HG02571 (cell line): ENCODE results near the gene ITGA1.
"Not testable (repeated sequence)": the region's sequence is repeated elsewhere in the genome, so short reads cannot be mapped to it uniquely, and the experiment has no call there.

ENCODE experiments used
- ATAC-seq: cut with Tn5 transposase; IDR thresholded peaks from one replicate; pipeline ENCODE4 v1.9.1; 2021; ENCODE audit warnings: mild to moderate bottlenecking, moderate library complexity; ENCODE audit not compliant: unreplicated experiment

ITGA1 gene

DNA sequence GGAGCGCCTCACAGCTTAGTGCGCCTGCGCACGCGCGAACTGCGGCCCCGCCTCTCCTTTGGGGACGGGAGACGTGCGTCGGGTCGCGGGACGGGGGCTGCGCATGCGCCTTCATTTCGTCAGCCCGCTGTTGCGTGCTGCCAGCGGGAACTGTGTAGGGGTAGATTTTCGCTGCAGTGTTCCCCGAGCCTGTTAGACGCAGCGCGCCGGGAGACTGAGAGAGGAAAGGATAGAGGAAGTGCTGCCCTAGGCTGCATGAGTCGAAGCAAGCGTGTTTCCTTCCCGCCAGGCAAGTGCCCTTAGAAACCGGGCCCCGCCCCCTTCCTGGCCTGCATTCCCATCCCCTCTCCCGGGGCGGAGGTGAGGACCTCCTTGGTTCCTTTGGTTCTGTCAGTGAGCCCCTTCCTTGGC lies 12.3 kb downstream of the ITGA1 start:
- peak; percentile 79 for ATAC-seq

DNA sequence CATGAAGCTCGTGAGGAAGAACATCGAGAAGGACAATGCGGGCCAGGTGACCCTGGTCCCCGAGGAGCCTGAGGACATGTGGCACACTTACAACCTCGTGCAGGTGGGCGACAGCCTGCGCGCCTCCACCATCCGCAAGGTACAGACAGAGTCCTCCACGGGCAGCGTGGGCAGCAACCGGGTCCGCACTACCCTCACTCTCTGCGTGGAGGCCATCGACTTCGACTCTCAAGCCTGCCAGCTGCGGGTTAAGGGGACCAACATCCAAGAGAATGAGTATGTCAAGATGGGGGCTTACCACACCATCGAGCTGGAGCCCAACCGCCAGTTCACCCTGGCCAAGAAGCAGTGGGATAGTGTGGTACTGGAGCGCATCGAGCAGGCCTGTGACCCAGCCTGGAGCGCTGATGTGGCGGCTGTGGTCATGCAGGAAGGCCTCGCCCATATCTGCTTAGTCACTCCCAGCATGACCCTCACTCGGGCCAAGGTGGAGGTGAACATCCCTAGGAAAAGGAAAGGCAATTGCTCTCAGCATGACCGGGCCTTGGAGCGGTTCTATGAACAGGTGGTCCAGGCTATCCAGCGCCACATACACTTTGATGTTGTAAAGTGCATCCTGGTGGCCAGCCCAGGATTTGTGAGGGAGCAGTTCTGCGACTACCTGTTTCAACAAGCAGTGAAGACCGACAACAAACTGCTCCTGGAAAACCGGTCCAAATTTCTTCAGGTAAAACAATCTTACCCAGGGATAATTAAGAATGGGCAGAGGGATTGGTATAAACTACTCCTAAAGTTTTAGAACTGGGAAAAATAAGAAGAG lies 12.9 kb downstream of the ITGA1 start:
- peak; percentile 43 for ATAC-seq

DNA sequence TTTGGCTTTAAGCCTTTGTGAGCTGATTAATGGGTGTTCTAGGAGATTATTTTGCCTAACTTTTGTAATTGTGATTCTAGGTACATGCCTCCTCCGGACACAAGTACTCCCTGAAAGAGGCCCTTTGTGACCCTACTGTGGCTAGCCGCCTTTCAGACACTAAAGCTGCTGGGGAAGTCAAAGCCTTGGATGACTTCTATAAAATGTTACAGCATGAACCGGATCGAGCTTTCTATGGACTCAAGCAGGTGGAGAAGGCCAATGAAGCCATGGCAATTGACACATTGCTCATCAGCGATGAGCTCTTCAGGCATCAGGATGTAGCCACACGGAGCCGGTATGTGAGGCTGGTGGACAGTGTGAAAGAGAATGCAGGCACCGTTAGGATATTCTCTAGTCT lies 13.6 kb downstream of the ITGA1 start:
- no peak for ATAC-seq

DNA sequence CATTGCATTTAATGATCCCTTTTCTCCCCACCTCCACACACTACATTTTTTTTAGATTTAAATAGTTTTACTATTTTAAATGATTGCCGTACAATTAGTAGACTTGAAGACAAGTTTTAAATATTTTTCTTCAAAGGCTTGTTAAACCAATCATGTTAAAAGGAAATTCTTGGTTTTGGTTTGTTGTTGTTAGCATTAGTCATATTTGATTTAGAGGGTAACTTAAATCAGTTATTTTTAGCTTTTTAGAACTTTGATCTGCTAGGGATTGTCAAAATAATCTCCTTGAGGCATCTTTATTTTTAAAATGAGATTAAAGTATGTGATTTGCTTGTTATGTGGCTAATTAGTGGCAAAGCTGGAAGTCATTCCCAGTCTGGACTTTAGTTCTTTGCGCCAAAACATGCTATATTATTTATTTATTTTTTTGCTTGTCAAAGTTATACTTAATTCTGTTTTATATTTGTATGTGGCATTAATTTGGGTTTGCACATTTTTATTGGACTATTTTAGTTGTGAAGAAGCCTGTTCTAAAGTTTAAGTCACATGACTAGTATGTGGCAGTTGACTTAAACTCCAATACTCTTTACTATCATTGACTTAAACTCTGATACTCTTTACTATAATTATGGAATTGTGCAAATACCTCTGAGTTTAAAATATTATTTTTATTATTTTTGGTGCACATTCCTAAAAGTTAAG lies 14.7 kb downstream of the ITGA1 start:
- ATAC-seq, result no peak

DNA sequence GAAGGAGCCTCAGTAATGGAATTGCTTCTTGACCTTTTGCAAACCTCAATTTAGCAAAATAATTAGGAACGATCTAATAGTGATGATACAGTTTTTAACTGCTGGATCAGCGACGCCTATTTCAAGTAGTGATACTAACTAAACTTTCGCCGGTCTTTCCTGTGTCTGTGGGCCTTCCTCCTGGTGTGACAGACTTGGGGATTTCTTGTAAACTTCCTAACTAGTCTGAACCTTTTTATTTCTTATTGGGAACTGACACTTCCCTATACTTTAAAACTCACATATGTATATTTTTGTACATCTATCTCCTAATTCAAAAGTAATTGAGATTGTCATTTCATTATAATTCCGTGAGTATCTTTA lies 15.2 kb downstream of the ITGA1 start:
- no peak for ATAC-seq

DNA sequence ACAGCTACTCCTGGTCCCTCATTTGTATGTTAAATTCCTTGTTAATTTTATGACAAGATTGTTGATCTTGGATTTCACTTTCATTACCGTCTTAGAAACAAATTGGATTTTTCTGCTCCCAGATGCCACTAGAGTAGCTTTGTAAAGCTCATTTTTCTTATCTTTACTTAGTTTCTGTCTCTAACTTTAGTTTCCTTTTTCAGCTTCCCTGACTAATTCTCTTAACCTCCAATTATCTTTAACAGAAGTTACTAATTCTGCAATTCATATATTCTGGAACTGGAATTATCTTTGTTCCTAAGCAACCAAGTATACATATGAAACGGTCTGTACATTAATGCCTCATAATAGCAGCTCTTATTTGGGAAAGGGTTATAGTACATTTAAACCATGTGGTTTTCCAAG lies 16.7 kb downstream of the ITGA1 start:
- ATAC-seq, result no peak

DNA sequence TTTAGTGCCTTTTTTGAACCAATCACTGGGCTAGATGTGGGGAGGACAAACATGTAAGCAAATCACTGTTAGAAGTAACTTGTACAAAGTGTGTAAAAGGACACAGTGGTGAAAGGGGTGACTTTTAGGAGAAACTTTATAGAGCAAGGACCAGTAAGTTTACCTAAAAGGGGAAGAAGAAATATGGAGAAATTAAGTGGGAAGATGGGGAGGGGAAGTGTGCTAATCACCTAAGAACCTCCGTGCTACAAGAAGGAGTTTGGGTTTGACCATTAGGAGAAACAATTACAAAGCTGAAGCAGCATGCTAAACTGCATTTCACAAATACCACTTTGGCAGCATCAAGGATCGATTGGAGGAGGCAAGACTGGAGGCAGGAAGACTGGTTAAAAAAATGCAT lies 17.3 kb downstream of the ITGA1 start:
- ATAC-seq, result no peak

DNA sequence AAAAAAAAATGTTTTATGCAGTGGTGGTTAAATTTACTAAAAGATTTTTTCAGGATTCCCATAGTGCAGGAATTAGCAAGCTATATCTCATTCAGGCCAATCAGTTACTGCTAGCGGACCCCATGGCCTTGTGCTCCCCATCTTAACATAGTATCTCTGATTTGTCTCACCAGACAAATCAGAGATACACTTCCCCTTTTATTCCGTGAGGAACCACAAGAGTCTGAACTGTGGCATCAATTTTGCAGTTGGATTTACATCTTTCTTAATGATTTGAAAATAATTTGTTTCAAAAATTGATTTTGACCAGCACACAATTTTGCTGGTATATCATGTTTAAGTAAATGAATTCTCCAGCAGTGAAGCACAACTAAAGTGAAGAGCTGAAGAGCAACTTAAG lies 17.9 kb downstream of the ITGA1 start:
- no peak for ATAC-seq

DNA sequence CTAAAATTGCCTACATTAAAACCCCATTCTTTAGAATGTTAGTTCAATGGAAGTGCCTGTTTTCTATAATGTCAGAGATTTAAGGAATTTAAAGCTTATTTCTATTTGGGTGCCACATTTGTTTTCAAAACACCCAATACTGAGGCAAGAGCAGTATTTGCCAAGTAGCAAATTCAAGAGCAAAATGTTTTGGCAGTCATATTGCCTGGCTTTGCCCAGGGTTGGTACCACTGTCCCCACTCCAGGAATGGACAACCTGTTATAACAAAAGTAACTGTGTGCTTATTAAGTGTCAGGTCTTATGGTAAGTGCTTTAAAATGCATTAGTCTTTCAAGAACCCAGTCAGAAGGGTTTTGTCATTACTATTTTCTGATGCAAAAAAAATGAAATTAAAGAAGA lies 19.3 kb downstream of the ITGA1 start:
- ATAC-seq, result no peak

DNA sequence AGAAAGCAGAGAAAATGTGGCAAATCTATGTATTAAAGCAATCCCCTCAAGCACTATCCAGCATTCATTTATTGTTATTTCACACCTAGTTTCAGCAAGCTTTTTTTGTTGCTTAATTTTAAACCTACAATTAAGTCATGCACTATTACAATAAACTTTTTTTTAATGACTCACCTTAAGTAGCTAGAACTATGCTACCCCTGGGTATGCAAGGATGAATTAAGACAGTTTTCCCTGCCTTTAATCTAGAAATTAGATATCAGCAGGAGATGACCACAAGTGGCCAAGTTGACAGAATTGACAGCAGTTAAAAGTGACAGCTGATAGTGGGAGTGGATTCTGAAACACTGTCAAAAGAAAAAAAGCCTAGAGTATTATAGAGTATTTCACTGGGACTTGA lies 20.0 kb downstream of the ITGA1 start:
- ATAC-seq, result no peak

DNA sequence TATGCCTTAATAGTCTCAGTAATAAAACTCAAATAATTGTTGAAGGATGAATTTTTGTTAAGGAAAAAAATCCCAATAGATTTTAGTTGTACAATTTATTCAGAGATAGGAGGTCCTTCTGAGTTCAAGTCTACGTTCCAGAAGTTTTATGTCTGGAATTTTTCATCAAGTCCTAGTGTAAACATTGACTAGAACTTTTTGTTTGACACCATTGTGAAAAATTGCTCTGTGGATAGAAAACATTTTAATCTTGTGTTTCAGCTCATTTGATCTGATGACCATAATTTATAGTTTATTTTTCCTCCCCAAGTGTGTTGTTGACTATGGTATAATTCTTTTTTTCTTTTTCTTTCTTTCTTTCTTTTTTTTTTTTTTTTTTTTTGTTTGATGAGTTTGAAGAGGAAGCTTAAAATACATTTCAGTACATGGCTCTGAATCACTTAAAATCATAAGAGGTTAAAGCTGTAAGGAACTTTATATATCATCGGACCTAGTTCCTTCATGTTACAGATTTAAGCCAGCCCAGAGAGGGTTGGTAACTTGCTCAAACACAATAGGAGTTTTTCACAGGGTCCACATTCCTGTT lies 20.7 kb downstream of the ITGA1 start:
- no peak for ATAC-seq

DNA sequence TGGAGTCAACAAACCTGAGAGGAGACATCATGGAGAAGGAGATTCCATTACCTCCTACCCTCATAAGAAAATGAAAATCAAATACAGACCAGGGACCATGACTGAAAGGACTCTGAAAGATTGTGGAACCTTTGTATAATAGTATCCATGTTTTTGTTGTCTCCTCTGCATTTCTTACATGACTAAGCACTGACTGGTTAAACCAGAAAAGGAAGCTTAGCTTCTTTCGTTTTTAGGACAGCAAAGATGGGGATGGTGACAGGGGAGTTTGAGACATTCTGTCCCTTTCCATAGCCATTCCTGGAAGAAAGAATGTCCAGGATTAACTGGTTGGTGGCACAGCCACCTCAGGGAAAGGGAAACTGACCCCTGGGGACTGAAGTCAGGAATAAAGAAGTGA lies 22.2 kb downstream of the ITGA1 start:
- no peak for ATAC-seq

DNA sequence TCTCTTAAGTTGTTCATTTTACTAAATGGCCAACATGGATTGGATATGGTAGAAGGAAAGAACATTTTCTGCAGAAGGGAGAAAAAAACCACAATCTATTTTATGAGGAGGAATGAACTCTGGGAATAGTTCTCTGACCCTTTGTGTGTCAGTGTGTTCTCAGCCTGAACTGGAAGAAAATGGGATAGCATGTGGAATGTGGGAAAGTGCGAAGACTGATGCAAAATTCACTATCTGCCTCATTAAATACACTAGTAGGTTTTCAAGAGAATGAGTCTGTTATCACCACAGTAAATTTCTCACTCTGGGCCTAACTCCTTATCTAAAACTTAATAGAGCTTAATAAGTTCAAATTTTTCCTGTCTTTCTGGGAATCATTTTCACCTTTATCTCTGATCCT lies 22.7 kb downstream of the ITGA1 start:
- no peak for ATAC-seq

DNA sequence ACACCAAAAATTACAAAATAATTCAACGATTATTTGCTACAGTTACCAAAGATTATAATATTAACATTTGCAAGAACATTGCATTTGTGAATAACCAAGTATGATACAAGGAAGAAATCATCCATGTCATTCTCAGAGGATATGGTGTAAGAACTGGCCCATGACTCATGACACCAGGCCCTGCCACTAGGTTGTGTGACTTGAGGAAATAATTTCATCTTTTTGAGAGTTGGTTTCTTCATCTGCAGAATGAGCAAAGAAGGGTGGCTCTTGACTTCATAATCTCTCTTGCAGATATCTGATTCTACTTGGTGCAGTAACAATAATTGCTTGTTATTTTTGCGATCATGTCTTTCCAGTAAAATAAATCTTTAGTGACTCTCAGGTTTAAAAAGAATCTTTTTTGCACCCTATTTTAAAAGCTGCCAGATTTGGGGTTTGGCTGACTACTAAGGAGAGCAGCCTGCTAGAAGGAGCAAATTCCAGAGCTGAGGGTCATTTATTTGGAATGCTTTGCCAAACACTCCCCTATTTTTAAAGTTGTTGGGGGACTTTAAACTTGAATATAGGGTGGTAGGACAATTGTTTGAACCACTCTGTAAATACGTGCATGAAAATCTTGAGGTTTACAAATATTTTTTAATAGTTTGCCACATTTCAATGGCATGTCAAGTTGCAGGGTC lies 23.5 kb downstream of the ITGA1 start:
- ATAC-seq, result no peak

DNA sequence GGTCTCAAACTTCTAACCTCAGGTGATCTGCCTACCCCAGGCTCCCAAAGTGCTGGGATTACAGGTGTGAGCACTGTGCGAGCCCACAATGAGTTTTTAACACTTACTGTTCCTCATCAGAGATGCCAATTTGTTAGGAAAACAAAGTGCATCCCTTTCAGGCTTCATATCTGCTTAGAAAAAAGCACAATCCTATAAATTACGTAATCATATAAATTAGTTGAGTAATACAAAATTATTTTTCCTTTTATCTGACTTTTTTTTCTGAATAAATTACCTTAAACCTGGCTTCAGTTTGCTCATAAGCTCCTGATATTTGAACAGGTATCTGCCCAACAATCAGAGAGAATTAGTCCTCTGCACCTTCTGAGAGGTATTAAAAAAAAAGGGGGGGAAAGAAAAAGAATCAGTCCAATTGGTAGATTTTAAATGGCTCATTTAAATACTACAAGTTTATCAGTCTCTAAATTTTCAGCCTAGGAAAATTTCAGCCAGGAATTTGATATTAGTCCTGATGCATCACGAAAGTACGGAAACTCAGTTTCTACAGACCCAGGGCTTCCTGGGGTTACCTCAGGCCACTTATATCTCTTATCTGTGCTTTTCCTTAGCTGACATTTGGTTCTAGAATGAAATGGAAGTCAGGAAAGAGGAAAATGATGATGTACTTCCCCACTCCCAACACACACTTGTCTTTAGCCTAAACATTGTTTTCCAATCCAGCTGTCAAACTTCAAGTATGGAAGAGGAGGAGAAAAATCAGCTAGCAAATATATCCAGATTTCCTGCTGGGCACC lies 26.8 kb downstream of the ITGA1 start:
- no peak for ATAC-seq

DNA sequence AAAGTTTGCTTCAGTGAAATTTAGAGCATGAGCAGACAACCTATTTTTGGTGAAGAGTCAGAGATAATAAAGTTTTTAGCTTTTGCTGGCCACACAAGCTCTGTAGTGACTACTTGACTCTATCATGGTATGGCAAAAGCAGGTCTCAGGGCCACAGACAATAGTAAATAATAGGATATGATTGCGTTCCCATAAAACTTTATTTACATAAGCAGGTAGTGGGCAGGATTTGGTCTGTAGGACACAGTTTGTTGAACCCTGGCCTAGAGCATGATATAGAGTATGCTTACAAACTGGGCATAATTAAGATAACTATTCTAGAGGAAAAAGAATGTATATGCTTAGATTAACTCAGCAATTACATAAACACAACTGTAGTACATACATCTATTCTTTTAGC lies 30.1 kb downstream of the ITGA1 start:
- ATAC-seq, result no peak

DNA sequence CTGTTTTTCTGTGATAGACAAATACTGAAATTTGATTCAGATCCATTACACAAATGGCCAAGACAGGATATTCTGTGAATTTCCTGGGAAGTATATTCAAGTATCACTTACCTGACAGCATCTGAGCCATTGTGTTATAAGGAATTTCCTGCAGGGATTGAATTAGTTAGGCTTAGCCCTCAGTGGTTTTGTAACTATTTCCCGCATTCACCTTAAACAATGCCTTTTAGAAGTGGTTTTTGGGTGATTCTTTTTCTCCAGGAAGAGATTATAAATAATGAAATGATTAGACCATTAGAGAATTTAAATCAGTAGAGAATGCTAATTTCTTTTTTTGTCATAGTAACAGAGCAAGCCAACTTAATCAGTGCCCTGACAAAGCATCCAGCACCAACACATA lies 30.6 kb downstream of the ITGA1 start:
- no peak for ATAC-seq

DNA sequence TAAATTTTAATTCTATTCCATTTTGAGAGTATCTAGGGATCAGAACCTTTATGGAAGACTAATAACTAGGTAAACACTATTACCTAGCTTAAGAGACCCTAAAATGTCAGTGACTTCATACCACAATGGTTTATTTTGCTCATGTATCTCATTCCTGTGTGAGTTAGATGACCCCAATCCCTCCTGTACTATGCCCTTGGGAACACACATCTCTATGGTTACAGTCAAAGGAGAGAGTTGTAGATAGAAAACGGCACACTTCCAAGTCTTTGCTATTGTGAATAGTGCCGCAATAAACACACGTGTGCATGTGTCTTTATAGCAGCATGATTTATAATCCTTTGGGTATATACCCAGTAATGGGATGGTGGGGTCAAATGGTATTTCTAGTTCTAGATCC lies 31.1 kb downstream of the ITGA1 start:
- ATAC-seq, result not testable (repeated sequence)

DNA sequence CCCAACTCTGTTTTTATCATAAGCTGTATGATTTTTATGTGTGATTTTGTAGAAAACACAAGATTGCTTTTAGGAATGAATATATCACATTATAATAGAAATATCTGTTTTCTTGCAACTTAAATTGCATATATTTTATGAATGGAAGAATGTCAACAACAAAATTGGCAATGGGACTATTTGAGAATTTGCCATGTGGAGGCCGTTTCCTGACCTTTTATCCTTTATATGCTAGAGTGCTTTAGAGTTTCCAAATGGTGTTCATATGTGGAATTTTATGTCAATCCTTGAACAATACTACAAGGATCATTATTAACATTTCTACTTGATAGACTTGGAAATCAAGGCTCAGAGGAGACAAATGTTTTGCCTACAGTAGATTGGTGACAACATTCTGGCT lies 34.2 kb downstream of the ITGA1 start:
- ATAC-seq, result no peak

DNA sequence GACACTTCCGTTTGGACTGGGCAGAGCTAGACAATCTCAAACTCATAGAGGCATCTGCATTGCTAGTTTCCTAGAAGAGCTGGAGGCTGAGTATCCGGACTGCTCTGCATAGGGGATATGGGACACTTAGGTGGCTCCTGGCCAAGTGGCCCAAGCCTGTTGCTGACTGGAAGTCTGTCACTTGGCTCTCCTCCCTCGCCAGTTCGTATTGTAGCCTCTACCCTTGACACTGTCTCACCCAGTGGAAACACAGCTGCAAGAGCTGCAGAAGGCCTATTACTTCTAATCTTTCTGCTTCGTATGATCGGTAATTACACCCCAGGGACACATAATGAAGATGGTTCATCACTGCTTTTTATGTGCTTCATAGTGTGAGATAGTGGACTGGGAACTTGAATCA lies 34.7 kb downstream of the ITGA1 start:
- ATAC-seq, result no peak

DNA sequence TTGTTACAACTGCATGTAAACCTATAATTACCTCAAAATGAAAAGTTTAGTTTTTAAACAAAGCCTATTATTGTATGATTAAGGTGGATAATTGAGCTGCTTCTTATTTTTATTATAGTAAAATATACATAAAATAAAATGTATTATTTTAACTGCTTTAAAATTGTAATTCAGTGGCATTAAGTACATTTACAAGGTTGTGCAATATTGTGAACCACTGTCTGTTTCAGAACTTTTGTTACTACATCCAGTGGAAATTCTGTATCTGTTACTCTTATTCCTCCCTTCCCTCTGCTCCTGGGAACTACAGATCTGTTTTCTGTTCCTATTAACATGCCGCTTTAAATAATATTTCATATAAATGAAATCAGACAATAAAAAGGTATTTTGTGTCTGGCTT lies 37.1 kb downstream of the ITGA1 start:
- ATAC-seq, result no peak
